ENCODE measurements around the gene KCNK18. TPM values are rescaled to one million over a fixed set of nuclear protein-coding genes. Genes with fewer than 3 reads are reported as not detected.

The KCNK18 gene
- total RNA-seq, 2 experiments from 2014 or later = not detected

GRCh38 chr10:117240621-117241529, 43.6 kb downstream of the KCNK18 start, which contains the start of gene SLC18A2:
Gene SLC18A2 (plus strand): TSS chr10:117241114. CDS start chr10:117241694, 580 bp downstream.
- no peak for DNase-seq
- ChIA-PET CTCF (interaction anchor here (1.1 to 1.9 kb wide), 2 partner anchors 23 to 79 kb away, joined by 3 to 8 read pairs; no protein-coding TSS in a partner anchor), POLR2A (no interaction called here)
- H3K27me3 Mint-ChIP-seq = peaks cover 28% of the 10 kb centered on the region
- no peak within 1 kb of the TSS for H3K27ac Mint-ChIP-seq
- ATAC-seq = no peak
- peak within 1 kb of the TSS; percentile 43 for H3K4me3 Mint-ChIP-seq
- intact Hi-C loops (cut with DNase I, micrococcal nuclease) = no loop called here
- no peaks in the 10 kb centered on the region for H3K36me3 Mint-ChIP-seq (ENCODE audit: low read depth)
- H3K4me1 Mint-ChIP-seq = peaks cover 4% of the 10 kb centered on the region
- H3K9me3 Mint-ChIP-seq (ENCODE audit: low read depth) = no peaks in the 10 kb centered on the region

GRCh38 chr10:117241541-117242462, 44.5 kb downstream of the KCNK18 start:
- H3K27me3 Mint-ChIP-seq = peaks cover 28% of the 10 kb centered on the region
- peaks cover 4% of the 10 kb centered on the region for H3K4me1 Mint-ChIP-seq
- CTCF ChIA-PET = interaction anchor here (0.7 to 1.9 kb wide), 2 partner anchors 78 to 1302 kb away, joined by 4 to 8 read pairs; no protein-coding TSS in a partner anchor
- peak; percentile 30 for ATAC-seq
- POLR2A ChIA-PET = no interaction called here
- peak; percentile 16 for DNase-seq
- H3K9me3 Mint-ChIP-seq (ENCODE audit: low read depth) = no peaks in the 10 kb centered on the region
- H3K4me3 Mint-ChIP-seq = peak overlapping the region; percentile 43
- H3K27ac Mint-ChIP-seq = no peak overlapping the region
- intact Hi-C loops (cut with DNase I, micrococcal nuclease) = no loop called here
- no peaks in the 10 kb centered on the region for H3K36me3 Mint-ChIP-seq (ENCODE audit: low read depth)

- intact Hi-C loops (cut with DNase I, micrococcal nuclease) = no loop called here
- POLR2A ChIA-PET = no interaction called here
- H3K9me3 Mint-ChIP-seq (ENCODE audit: low read depth) = no peaks in the 10 kb centered on the region
- ATAC-seq = no peak
- H3K4me3 Mint-ChIP-seq = no peak overlapping the region
- H3K4me1 Mint-ChIP-seq = peaks cover 9% of the 10 kb centered on the region
- H3K27me3 Mint-ChIP-seq = peaks cover 28% of the 10 kb centered on the region
- H3K27ac Mint-ChIP-seq = no peak overlapping the region
- DNase-seq = no peak
- no peaks in the 10 kb centered on the region for H3K36me3 Mint-ChIP-seq (ENCODE audit: low read depth)
- CTCF ChIA-PET = interaction anchor here (0.7 to 1.9 kb wide), 2 partner anchors 77 to 1302 kb away, joined by 4 to 8 read pairs; no protein-coding TSS in a partner anchor
Observed at GRCh38 chr10:117242463-117242832, 45.2 kb downstream of the KCNK18 start.

GRCh38 chr10:117246997-117247671, 49.8 kb downstream of the KCNK18 start:
- ChIA-PET POLR2A (no interaction called here), CTCF (interaction anchor here (0.8 to 1.4 kb wide), 4 partner anchors 16 to 450 kb away, joined by 3 read pairs; no protein-coding TSS in a partner anchor)
- Mint-ChIP-seq H3K27me3 (peaks cover 22% of the 10 kb centered on the region), H3K27ac (peak overlapping the region; percentile 37), H3K9me3 (ENCODE audit: low read depth) (no peaks in the 10 kb centered on the region), H3K4me1 (peaks cover 15% of the 10 kb centered on the region), H3K4me3 (no peak overlapping the region), H3K36me3 (ENCODE audit: low read depth) (no peaks in the 10 kb centered on the region)
- ATAC-seq (peak; percentile 49), DNase-seq (no peak)
- intact Hi-C loops (cut with DNase I, micrococcal nuclease) = no loop called here

- Mint-ChIP-seq H3K9me3 (ENCODE audit: low read depth) (no peaks in the 10 kb centered on the region), H3K27ac (no peak overlapping the region), H3K4me3 (no peak overlapping the region), H3K27me3 (peaks cover 11% of the 10 kb centered on the region), H3K4me1 (peaks cover 15% of the 10 kb centered on the region), H3K36me3 (ENCODE audit: low read depth) (no peaks in the 10 kb centered on the region)
- no peak for DNase-seq
- ChIA-PET CTCF (interaction anchor here (1.1 kb wide), 1 partner anchor 9 kb away, joined by 5 read pairs; no protein-coding TSS in a partner anchor), POLR2A (no interaction called here)
- no peak for ATAC-seq
- intact Hi-C loops (cut with DNase I, micrococcal nuclease) = no loop called here
Observed at GRCh38 chr10:117248750-117249465, 51.6 kb downstream of the KCNK18 start.

GRCh38 chr10:117249493-117250093, 52.3 kb downstream of the KCNK18 start:
- ChIA-PET POLR2A (no interaction called here), CTCF (interaction anchor here (0.9 to 1.1 kb wide), 2 partner anchors 9 to 70 kb away, joined by 4 to 5 read pairs; no protein-coding TSS in a partner anchor)
- Mint-ChIP-seq H3K4me1 (peaks cover 15% of the 10 kb centered on the region), H3K27me3 (peaks cover 8% of the 10 kb centered on the region), H3K9me3 (ENCODE audit: low read depth) (no peaks in the 10 kb centered on the region), H3K4me3 (no peak overlapping the region), H3K27ac (no peak overlapping the region), H3K36me3 (ENCODE audit: low read depth) (no peaks in the 10 kb centered on the region)
- DNase-seq (no peak), ATAC-seq (no peak)
- intact Hi-C loops (cut with DNase I, micrococcal nuclease) = no loop called here

GRCh38 chr10:117250411-117250810, 53.1 kb downstream of the KCNK18 start:
- Mint-ChIP-seq H3K27me3 (peaks cover 4% of the 10 kb centered on the region), H3K9me3 (ENCODE audit: low read depth) (no peaks in the 10 kb centered on the region), H3K4me3 (no peak overlapping the region), H3K36me3 (ENCODE audit: low read depth) (no peaks in the 10 kb centered on the region), H3K4me1 (peaks cover 15% of the 10 kb centered on the region), H3K27ac (no peak overlapping the region)
- no peak for DNase-seq
- ChIA-PET CTCF (interaction anchor here (0.9 kb wide), 1 partner anchor 69 kb away, joined by 4 read pairs; no protein-coding TSS in a partner anchor), POLR2A (interaction anchor here (0.6 kb wide), 1 partner anchor 17 kb away, joined by 3 read pairs; no protein-coding TSS in a partner anchor)
- intact Hi-C loops (cut with DNase I, micrococcal nuclease) = no loop called here
- no peak for ATAC-seq

GRCh38 chr10:117253908-117254307, 56.6 kb downstream of the KCNK18 start:
- no peaks in the 10 kb centered on the region for H3K9me3 Mint-ChIP-seq (ENCODE audit: low read depth)
- ATAC-seq (no peak), DNase-seq (no peak)
- H3K27me3 Mint-ChIP-seq = peaks cover 4% of the 10 kb centered on the region
- intact Hi-C loops (cut with DNase I, micrococcal nuclease) = no loop called here
- peaks cover 6% of the 10 kb centered on the region for H3K4me1 Mint-ChIP-seq
- H3K36me3 Mint-ChIP-seq (ENCODE audit: low read depth) = no peaks in the 10 kb centered on the region
- ChIA-PET CTCF (interaction anchor here (0.6 kb wide), 1 partner anchor 484 kb away, joined by 5 read pairs; no protein-coding TSS in a partner anchor), POLR2A (no interaction called here)
- no peak overlapping the region for H3K4me3 Mint-ChIP-seq
- H3K27ac Mint-ChIP-seq = no peak overlapping the region

- peaks cover 5% of the 10 kb centered on the region for H3K27me3 Mint-ChIP-seq
- DNase-seq (no peak), ATAC-seq (no peak)
- ChIA-PET POLR2A (no interaction called here), CTCF (interaction anchor here (0.6 kb wide), 1 partner anchor 485 kb away, joined by 5 read pairs; no protein-coding TSS in a partner anchor)
- no peak overlapping the region for H3K4me3 Mint-ChIP-seq
- H3K36me3 Mint-ChIP-seq (ENCODE audit: low read depth) = no peaks in the 10 kb centered on the region
- intact Hi-C loops (cut with DNase I, micrococcal nuclease) = no loop called here
- H3K9me3 Mint-ChIP-seq (ENCODE audit: low read depth) = no peaks in the 10 kb centered on the region
- H3K4me1 Mint-ChIP-seq = peaks cover 6% of the 10 kb centered on the region
- no peak overlapping the region for H3K27ac Mint-ChIP-seq
Observed at GRCh38 chr10:117254338-117254737, 57.0 kb downstream of the KCNK18 start.
